ENCODE measurements around the gene RPS10.

DNA sequence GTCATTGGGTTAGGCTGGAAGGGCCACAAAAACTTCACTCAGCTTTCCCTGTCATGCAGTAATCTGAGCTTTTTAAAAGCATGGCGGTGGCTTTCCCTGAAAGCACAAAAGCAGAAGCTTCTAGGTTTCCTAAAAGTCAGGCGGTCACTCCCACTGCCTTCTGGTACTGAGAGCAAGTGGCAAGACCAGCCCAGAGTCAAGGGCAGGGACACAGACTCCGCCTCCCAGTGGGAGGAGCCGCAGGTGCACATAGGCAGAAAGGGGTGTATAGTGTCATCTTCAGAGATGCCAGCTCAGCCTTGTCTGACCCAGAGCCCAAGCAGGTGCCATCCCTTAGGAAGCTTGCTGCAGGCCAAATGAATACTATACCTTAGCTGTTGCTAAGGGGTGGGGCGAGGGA is 22.0 kb upstream of the RPS10 start:
- TF ChIP-seq SUZ12 (IDR thresholded peaks at IDR 0.05) (no peak), ZNF384 (IDR thresholded peaks at IDR 0.05) (no peak), FOXM1 (IDR thresholded peaks at IDR 0.05; ENCODE audit: borderline replicate concordance) (no peak), SP1 (IDR thresholded peaks at IDR 0.05) (no peak), FOXA1 (IDR thresholded peaks at IDR 0.05) (no peak), ELF4 (IDR thresholded peaks at IDR 0.05) (no peak), FOXK2 (IDR thresholded peaks at IDR 0.05) (no peak), TARDBP (IDR thresholded peaks at IDR 0.05) (no peak), HDGF (IDR thresholded peaks at IDR 0.05; ENCODE audit: borderline replicate concordance) (no peak), ARNT (IDR thresholded peaks at IDR 0.05) (no peak), BHLHE40 (IDR thresholded peaks at IDR 0.05; ENCODE audit: borderline replicate concordance) (no peak), NFRKB (IDR thresholded peaks at IDR 0.05) (no peak), L3MBTL2 (conservative IDR thresholded peaks at IDR 0.05) (no peak)

All from HEK293T (cell line).